ENCODE measurements around the gene CCDC70.
"Not testable (repeated sequence)": the region's sequence is repeated elsewhere in the genome, so short reads cannot be mapped to it uniquely, and the experiment has no call there.

Gene CCDC70

DNA sequence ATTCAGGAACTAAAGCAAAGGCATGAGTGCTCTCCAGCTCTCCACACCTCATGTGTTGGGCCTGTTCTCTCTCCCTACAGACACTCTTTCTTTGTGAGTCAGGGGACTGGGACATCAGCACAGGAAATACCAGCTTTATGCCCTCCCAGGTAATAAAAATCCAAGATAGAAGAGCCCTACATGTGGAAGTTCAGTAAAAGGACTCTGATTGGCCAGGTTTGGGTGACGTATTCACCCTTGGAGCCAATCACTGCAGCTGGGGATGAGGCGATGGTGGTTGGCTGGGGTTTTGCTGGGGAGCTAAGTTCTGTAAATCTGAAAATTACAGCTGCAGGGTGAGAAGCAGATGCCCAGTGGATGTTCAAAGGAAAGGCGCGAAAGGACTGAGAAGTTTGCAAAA lies 32.5 kb downstream of the CCDC70 start:
- Mint-ChIP-seq H3K27me3 (ENCODE audit: low read depth) (peaks cover 10% of the 10 kb centered on the region), H3K27ac (no peak overlapping the region), H3K4me3 (no peak overlapping the region), H3K9me3 (no peaks in the 10 kb centered on the region), H3K36me3 (ENCODE audit: low read depth) (no peaks in the 10 kb centered on the region), H3K4me1 (ENCODE audit: low read depth) (peaks cover 2% of the 10 kb centered on the region)
- no peak for DNase-seq (ENCODE audit: low spot score)

GRCh38 chr13:51895906-51896888 lies 34.4 kb downstream of the CCDC70 start:
- Mint-ChIP-seq H3K27ac (no peak overlapping the region), H3K9me3 (no peaks in the 10 kb centered on the region), H3K4me1 (ENCODE audit: low read depth) (peaks cover 2% of the 10 kb centered on the region), H3K36me3 (ENCODE audit: low read depth) (no peaks in the 10 kb centered on the region), H3K4me3 (no peak overlapping the region), H3K27me3 (ENCODE audit: low read depth) (peaks cover 13% of the 10 kb centered on the region)
- peak; percentile 30 for DNase-seq (ENCODE audit: low spot score)

- no peak for DNase-seq (ENCODE audit: low spot score)
- Mint-ChIP-seq H3K27ac (no peak overlapping the region), H3K4me3 (no peak overlapping the region), H3K36me3 (ENCODE audit: low read depth) (no peaks in the 10 kb centered on the region), H3K4me1 (ENCODE audit: low read depth) (peaks cover 7% of the 10 kb centered on the region), H3K9me3 (no peaks in the 10 kb centered on the region), H3K27me3 (ENCODE audit: low read depth) (peaks cover 14% of the 10 kb centered on the region)
Measured at GRCh38 chr13:51900471-51900870, 38.7 kb downstream of the CCDC70 start.

DNA sequence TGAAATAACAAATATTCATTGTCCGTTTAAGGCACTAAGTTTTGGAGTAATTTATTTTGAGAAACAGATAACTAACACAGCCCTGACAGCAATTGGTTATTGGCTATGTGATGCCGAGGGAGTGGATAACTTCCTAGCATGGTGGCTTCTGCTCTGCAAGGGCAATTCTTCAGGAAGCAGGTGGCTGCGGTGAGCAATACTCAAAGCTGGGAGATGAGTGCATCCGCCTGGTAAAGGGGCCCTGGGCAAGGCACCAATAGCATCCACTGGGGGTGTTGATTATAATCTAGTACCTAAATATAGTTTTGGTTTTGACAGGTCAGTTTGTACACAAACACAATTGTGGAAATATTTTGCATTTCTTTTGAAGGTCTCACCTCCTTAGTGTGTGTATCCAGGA lies 41.0 kb downstream of the CCDC70 start:
- Mint-ChIP-seq H3K4me3 (no peak overlapping the region), H3K4me1 (ENCODE audit: low read depth) (peaks cover 15% of the 10 kb centered on the region), H3K9me3 (no peaks in the 10 kb centered on the region), H3K27ac (no peak overlapping the region), H3K27me3 (ENCODE audit: low read depth) (peaks cover 14% of the 10 kb centered on the region), H3K36me3 (ENCODE audit: low read depth) (no peaks in the 10 kb centered on the region)
- no peak for DNase-seq (ENCODE audit: low spot score)

DNA sequence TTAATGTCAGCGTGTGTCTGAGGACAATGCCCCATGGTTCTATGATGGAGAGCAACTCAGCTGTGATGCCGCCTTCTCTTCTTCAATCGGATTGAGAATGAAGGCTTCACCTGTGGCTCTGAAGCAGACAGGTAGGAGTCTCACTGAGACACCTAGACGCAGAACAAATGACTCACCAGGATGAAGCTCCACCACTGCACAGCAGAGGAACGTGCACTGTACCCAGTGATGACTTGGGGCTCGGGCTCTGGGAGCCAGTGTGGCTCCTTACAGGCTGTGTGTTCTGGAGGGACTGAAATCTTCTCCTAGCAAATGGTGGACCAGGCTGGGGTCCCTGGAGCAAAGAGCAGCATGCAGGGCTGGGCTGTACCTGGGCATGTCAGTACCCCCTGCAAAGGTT lies 44.0 kb downstream of the CCDC70 start:
- DNase-seq (ENCODE audit: low spot score), result no peak
- Mint-ChIP-seq H3K4me3 (no peak overlapping the region), H3K9me3 (no peaks in the 10 kb centered on the region), H3K27me3 (ENCODE audit: low read depth) (peaks cover 6% of the 10 kb centered on the region), H3K36me3 (ENCODE audit: low read depth) (no peaks in the 10 kb centered on the region), H3K27ac (no peak overlapping the region), H3K4me1 (ENCODE audit: low read depth) (peaks cover 28% of the 10 kb centered on the region)

DNA sequence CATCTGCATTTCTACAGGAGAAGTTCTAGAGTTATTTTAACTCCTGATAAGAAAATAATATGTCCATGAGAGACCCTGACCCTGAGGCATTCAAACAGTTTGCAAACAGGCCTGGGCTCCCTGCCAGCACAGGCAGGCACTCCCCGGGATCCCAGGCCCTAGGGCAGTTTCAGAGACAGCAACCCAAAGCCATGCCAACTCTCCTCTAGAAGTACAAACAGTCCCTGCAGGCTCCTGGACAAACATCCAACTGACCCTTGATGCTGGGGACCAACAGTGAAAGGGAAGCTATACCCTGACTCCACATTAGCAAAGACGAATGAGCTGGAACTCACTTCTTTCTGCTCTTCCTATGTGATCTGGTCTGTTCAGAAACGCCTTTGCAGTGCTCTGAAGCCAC lies 44.8 kb downstream of the CCDC70 start:
- Mint-ChIP-seq H3K36me3 (ENCODE audit: low read depth) (no peaks in the 10 kb centered on the region), H3K4me3 (no peak overlapping the region), H3K27ac (no peak overlapping the region), H3K4me1 (ENCODE audit: low read depth) (peaks cover 32% of the 10 kb centered on the region), H3K9me3 (no peaks in the 10 kb centered on the region), H3K27me3 (ENCODE audit: low read depth) (peaks cover 2% of the 10 kb centered on the region)
- DNase-seq (ENCODE audit: low spot score), result no peak

DNA sequence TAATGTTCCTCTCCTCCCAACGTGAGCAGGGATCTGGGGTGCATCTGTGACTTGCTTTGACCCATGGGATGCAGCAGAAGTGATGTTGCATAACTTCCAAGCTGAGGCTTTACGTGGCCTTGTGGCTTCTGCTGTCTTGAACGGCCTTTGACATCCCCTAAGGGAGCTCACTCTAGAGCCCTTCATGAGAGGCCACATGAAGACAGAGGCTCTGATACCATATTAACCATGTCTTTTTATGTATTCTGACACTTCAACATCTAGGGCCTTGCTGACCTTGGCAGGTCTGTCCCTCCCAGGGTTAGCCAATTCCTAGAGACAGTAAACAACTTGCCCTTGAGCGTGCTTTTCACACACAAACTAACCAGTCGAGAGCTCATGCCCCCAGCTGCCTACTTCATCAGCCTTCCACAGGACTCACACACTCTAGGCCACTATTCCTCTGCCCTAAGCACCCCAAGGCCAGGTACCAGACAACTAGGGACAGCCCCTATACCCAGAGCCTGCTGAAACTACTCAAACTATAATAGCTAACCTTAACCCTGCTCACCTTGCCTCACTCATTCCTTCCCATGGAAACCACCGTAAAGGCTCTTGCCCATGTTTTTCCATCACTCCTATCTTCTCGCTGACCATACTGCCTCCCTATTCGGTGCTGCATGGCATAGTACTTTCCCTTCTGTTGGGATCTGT lies 45.4 kb downstream of the CCDC70 start:
- DNase-seq (ENCODE audit: low spot score), result no peak
- Mint-ChIP-seq H3K9me3 (no peaks in the 10 kb centered on the region), H3K27me3 (ENCODE audit: low read depth) (no peaks in the 10 kb centered on the region), H3K36me3 (ENCODE audit: low read depth) (no peaks in the 10 kb centered on the region), H3K4me1 (ENCODE audit: low read depth) (peaks cover 36% of the 10 kb centered on the region), H3K27ac (no peak overlapping the region), H3K4me3 (no peak overlapping the region)

GRCh38 chr13:51909265-51909664 lies 47.5 kb downstream of the CCDC70 start:
- H3K27me3 Mint-ChIP-seq (ENCODE audit: low read depth); DNase-seq (ENCODE audit: low spot score); H3K9me3 Mint-ChIP-seq; H3K36me3 Mint-ChIP-seq (ENCODE audit: low read depth): not testable (repeated sequence)
- Mint-ChIP-seq H3K4me1 (ENCODE audit: low read depth) (peaks cover 41% of the 10 kb centered on the region), H3K4me3 (peak overlapping the region; percentile 44), H3K27ac (peak overlapping the region; percentile 70)

DNA sequence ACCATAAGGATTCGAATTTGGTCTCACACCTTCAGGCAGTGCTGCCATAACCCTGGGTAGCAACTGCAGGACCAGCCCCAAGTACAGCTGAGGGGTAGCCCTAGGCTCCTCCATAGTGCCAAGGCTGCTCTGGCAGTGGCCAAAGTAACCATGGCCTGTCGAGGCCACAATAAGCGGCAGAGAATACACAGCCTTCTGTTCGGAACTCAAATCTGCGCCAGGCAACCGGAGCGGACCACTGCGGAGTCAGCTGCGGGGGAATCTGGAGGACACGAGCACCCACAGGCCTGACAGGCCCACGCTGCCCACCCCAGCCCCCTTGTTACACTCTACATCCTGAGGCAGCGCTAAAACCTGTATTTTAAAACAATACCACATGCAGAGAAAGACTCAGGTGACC lies 48.7 kb downstream of the CCDC70 start:
- H3K27ac Mint-ChIP-seq, result peak overlapping the region; percentile 58

GRCh38 chr13:51912091-51912490 lies 50.3 kb downstream of the CCDC70 start:
- Mint-ChIP-seq H3K27me3 (ENCODE audit: low read depth) (peaks cover 5% of the 10 kb centered on the region), H3K36me3 (ENCODE audit: low read depth) (no peaks in the 10 kb centered on the region), H3K9me3 (no peaks in the 10 kb centered on the region), H3K4me1 (ENCODE audit: low read depth) (peaks cover 36% of the 10 kb centered on the region), H3K27ac (no peak overlapping the region), H3K4me3 (no peak overlapping the region)
- DNase-seq (ENCODE audit: low spot score), result no peak

More for the DNA sequence above, 48.7 kb downstream of the CCDC70 start:
- no peak for DNase-seq (ENCODE audit: low spot score)
- Mint-ChIP-seq H3K4me1 (ENCODE audit: low read depth) (peaks cover 39% of the 10 kb centered on the region), H3K36me3 (ENCODE audit: low read depth) (no peaks in the 10 kb centered on the region), H3K27me3 (ENCODE audit: low read depth) (peaks cover 2% of the 10 kb centered on the region), H3K9me3 (no peaks in the 10 kb centered on the region), H3K4me3 (no peak overlapping the region)

DNA sequence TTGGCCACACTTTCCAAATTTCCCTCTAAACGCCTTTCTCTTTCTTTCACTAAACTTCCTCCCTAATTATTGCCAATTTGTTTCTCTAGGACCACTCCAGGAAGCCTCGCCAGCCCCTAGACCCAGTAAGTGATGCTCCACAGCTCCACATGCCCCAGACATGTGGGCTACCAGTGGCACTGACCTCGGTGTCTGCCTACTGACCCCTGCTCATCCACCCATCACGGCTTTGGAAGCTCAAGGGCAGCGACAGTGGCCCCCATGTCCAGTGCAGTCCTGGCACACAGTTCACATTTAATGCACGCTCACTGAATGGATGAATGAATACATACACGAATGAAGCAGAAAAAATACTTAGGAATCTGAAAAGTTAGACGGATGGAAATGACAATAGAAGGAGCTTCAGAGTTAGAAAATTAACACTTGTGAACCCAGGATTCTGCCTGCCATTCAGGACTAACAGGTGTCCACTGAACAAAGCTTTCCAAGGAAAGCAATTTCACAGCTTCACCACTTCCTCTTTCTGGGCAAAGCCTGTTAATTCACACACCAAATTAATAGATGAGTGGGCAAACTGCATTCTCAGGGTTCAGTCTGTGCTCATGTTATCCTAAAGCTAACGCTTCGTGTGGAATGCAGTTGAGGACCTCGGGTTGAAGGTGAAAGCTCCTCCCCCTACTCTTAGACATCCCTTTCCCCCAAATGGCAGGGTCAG lies 50.9 kb downstream of the CCDC70 start:
- H3K27me3 Mint-ChIP-seq (ENCODE audit: low read depth), result peaks cover 5% of the 10 kb centered on the region

GRCh38 chr13:51913421-51914136 lies 51.8 kb downstream of the CCDC70 start:
- no peaks in the 10 kb centered on the region for H3K9me3 Mint-ChIP-seq
- DNase-seq (ENCODE audit: low spot score), result no peak
- peaks cover 32% of the 10 kb centered on the region for H3K4me1 Mint-ChIP-seq (ENCODE audit: low read depth)
- peaks cover 5% of the 10 kb centered on the region for H3K27me3 Mint-ChIP-seq (ENCODE audit: low read depth)
- H3K4me3 Mint-ChIP-seq, result no peak overlapping the region
- H3K27ac Mint-ChIP-seq, result no peak overlapping the region
- H3K36me3 Mint-ChIP-seq (ENCODE audit: low read depth), result no peaks in the 10 kb centered on the region

More for the DNA sequence above, 50.9 kb downstream of the CCDC70 start:
- Mint-ChIP-seq H3K36me3 (ENCODE audit: low read depth) (no peaks in the 10 kb centered on the region), H3K27ac (no peak overlapping the region), H3K9me3 (no peaks in the 10 kb centered on the region), H3K4me1 (ENCODE audit: low read depth) (peaks cover 32% of the 10 kb centered on the region), H3K4me3 (no peak overlapping the region)
- no peak for DNase-seq (ENCODE audit: low spot score)

GRCh38 chr13:51914137-51914493 lies 52.3 kb downstream of the CCDC70 start:
- H3K36me3 Mint-ChIP-seq (ENCODE audit: low read depth), result no peaks in the 10 kb centered on the region
- DNase-seq (ENCODE audit: low spot score), result no peak
- peaks cover 28% of the 10 kb centered on the region for H3K4me1 Mint-ChIP-seq (ENCODE audit: low read depth)
- no peaks in the 10 kb centered on the region for H3K9me3 Mint-ChIP-seq
- H3K27ac Mint-ChIP-seq, result no peak overlapping the region
- H3K27me3 Mint-ChIP-seq (ENCODE audit: low read depth), result peaks cover 5% of the 10 kb centered on the region
- H3K4me3 Mint-ChIP-seq, result no peak overlapping the region
